HAP-1 (cell line): ENCODE results near the gene ENC1.

ENCODE experiments used
- DNase-seq, 2 experiments: peaks; one replicate each; pipeline ENCODE4 v3.0.0-alpha.2; 2016 to 2020; ENCODE audit warnings: low spot score in 2 of 2
- H3K27me3 ChIP-seq: fragments of 250-450 bp; sonication (Bioruptor Pico); 2 replicates; pipeline ENCODE4 v1.5.1; 2020; ENCODE audit warnings: low read depth, mild to moderate bottlenecking, moderate library complexity
- H3K36me3 ChIP-seq: fragments of 250-450 bp; sonication (Bioruptor Pico); replicated peaks from 2 replicates; pipeline ENCODE4 v1.5.1; 2020; ENCODE audit warnings: mild to moderate bottlenecking
- H3K4me1 ChIP-seq: fragments of 250-450 bp; sonication (Bioruptor Pico); 2 replicates; pipeline ENCODE4 v1.5.1; 2020; ENCODE audit warnings: mild to moderate bottlenecking
- H3K4me3 ChIP-seq: fragments of 250-450 bp; sonication (Bioruptor Pico); 2 replicates; pipeline ENCODE4 v1.5.1; 2020; ENCODE audit warnings: mild to moderate bottlenecking, moderate library complexity
- H3K9me3 ChIP-seq: fragments of 250-450 bp; sonication (Bioruptor Pico); 2 replicates; pipeline ENCODE4 v1.5.1; 2020; ENCODE audit warnings: mild to moderate bottlenecking, moderate library complexity
- in situ Hi-C: fragments of 300-500 bp; cut with MboI; formaldehyde crosslinking; loops from 3 replicates; pipeline ENCODE4 v1.14.3; 2020; ENCODE audit warnings: low sequenced_read_pairs, inconsistent platforms, mixed read lengths

Gene ENC1

GRCh38 chr5:74580729-74581109 is 59.8 kb downstream of the ENC1 start:
- no peaks in the 10 kb centered on the region for H3K36me3 ChIP-seq
- no peaks in the 10 kb centered on the region for H3K27me3 ChIP-seq
- H3K4me1 ChIP-seq: no peaks in the 10 kb centered on the region
- no peaks in the 10 kb centered on the region for H3K9me3 ChIP-seq
- no peak for DNase-seq
- in situ Hi-C loops: no loop called here
- H3K4me3 ChIP-seq: no peak overlapping the region

- no peak for DNase-seq
- Histone ChIP-seq H3K4me3 (no peak overlapping the region), H3K27me3 (no peaks in the 10 kb centered on the region), H3K36me3 (no peaks in the 10 kb centered on the region), H3K9me3 (no peaks in the 10 kb centered on the region), H3K4me1 (no peaks in the 10 kb centered on the region)
- in situ Hi-C loops: no loop called here
These were observed 61.3 kb downstream of the ENC1 start for GRCh38 chr5:74579215-74579614.

- no peak for DNase-seq
- H3K4me3 ChIP-seq: no peak overlapping the region
- H3K9me3 ChIP-seq: no peaks in the 10 kb centered on the region
- in situ Hi-C loops: no loop called here
- no peaks in the 10 kb centered on the region for H3K36me3 ChIP-seq
- H3K4me1 ChIP-seq: 0 out of 2 replicates have a peak, but pooled peaks cover 2% of the 10 kb centered on the region
- no peaks in the 10 kb centered on the region for H3K27me3 ChIP-seq
These were observed 62.0 kb downstream of the ENC1 start for GRCh38 chr5:74578356-74579044.
